Right lobe of liver (tissue), 6 donors: ENCODE data around the gene CCDC51. TPM values are rescaled to one million over a fixed set of nuclear protein-coding genes. Genes with fewer than 3 reads are reported as not detected.
A peak's percentile ranks its signal among the peaks of the same experiment; 100 is the strongest.

Experiments
- ATAC-seq, 4 donors: fragments of 200-7000 bp; cut with Tn5 transposase; one replicate each; pipeline ENCODE4 v1.9.1; 2020; ENCODE audit warnings: mild to moderate bottlenecking in 4 of 4, moderate library complexity in 4 of 4
- DNase-seq, 3 donors: peaks; one replicate each; pipeline ENCODE4 v3.0.0-alpha.2; 2020
- H3K27ac ChIP-seq, 3 donors: fragments of 200-600 bp; one replicate each; pipeline ENCODE4 v1.8.0; 2022
- H3K27me3 ChIP-seq, 2 donors: fragments of 200-600 bp; one replicate each; pipeline ENCODE4 v1.8.0; 2022
- H3K36me3 ChIP-seq, 4 donors: fragments of 200-600 bp; sonication (generic) in 1 of 4; one replicate each; pipeline versions ENCODE4 v1.5.1 to v1.8.0; 2017 to 2022; ENCODE audit warnings: control low read depth in 1 of 4
- H3K4me1 ChIP-seq, 4 donors: fragments of 200-600 bp; sonication (generic) in 1 of 4; one replicate each; pipeline versions ENCODE4 v1.5.1 to v1.8.0; 2017 to 2022; ENCODE audit warnings: control low read depth in 1 of 4
- H3K4me3 ChIP-seq, 3 donors: fragments of 200-600 bp; one replicate each; pipeline ENCODE4 v1.8.0; 2022
- H3K9me3 ChIP-seq, 4 donors: fragments of 200-600 bp; sonication (generic) in 1 of 4; one replicate each; pipeline versions ENCODE4 v1.5.1 to v1.8.0; 2017 to 2022; ENCODE audit warnings: control low read depth in 1 of 4
- POLR2A ChIP-seq: fragments of 450-650 bp; IDR thresholded peaks from one replicate; pipeline ENCODE4 v1.6.1; 2017; ENCODE audit warnings: antibody characterized with exemption, mild to moderate bottlenecking
- WGBS: methylation state at CpG from one replicate; pipeline ENCODE4 v1.1.6; 2018; ENCODE audit warnings: low coverage, low lambda C conversion rate; ENCODE audit not compliant: insufficient coverage; ENCODE audit errors: missing lambda C conversion rate; 5-methylcytosine and 5-hydroxymethylcytosine counted together
- intact Hi-C, 2 donors: fragments of 100-400 bp; cut with DNase I; formaldehyde crosslinking; loops; one replicate each; pipeline versions ENCODE4 v1.11.2 to v1.14.1; 2022
- total RNA-seq, 6 experiments: library from RNA; depleted of rRNA in 2 of 6; stranded (reverse); fragments of >200 nt in 2 of 6; fragmentation: NEBNext Ultra II Directional in 3 of 6; extraction: Animal tissue kit (Norgen Biotek cat#: 25700) in 3 of 6; gene quantifications; one replicate each; pipeline versions ENCODE4 v1.1.0 to v1.2.4, GENCODE V29; 2016 to 2023
- TF ChIP-seq, protein P1 (sequence below), 4 donors: fragments of 200-600 bp in 3 of 4; fragments of 450-650 bp in 1 of 4; IDR thresholded peaks; one replicate each; pipeline versions ENCODE4 v1.5.1 to v1.8.0; 2016 to 2022; ENCODE audit warnings: antibody characterized with exemption in 4 of 4, mild to moderate bottlenecking in 2 of 4
- donor health status: DM: no; HTN: yes; CAD: no.
- donor health status: DM: no; HTN: no; CAD: no.
- donor health status: DM: no; HTN: no; CAD: no.
- donor health status: DM: no; HTN: yes; CAD: no.
- donor health status: DM: no; HTN: yes; CAD: no.

CCDC51 gene
- total RNA-seq, 6 experiments from 2014 or later: 5.9 to 16.0 (median 8.1) TPM

- H3K27ac ChIP-seq: no peak overlapping the region
- ATAC-seq: no peak
- H3K27me3 ChIP-seq: no peaks in the 10 kb centered on the region
- DNase-seq: peak in 2 of 3 donors; percentile 8 to 43
- H3K4me1 ChIP-seq: no peaks in the 10 kb centered on the region
- no peak overlapping the region for H3K4me3 ChIP-seq
- TF ChIP-seq, protein P1, sequence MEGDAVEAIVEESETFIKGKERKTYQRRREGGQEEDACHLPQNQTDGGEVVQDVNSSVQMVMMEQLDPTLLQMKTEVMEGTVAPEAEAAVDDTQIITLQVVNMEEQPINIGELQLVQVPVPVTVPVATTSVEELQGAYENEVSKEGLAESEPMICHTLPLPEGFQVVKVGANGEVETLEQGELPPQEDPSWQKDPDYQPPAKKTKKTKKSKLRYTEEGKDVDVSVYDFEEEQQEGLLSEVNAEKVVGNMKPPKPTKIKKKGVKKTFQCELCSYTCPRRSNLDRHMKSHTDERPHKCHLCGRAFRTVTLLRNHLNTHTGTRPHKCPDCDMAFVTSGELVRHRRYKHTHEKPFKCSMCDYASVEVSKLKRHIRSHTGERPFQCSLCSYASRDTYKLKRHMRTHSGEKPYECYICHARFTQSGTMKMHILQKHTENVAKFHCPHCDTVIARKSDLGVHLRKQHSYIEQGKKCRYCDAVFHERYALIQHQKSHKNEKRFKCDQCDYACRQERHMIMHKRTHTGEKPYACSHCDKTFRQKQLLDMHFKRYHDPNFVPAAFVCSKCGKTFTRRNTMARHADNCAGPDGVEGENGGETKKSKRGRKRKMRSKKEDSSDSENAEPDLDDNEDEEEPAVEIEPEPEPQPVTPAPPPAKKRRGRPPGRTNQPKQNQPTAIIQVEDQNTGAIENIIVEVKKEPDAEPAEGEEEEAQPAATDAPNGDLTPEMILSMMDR (IDR thresholded peaks at IDR 0.05): no peak
- TF ChIP-seq POLR2A: no peak
- H3K36me3 ChIP-seq: peaks cover 0 to 98% (median 42%) of the 10 kb centered on the region in 4 donors
- no peaks in the 10 kb centered on the region for H3K9me3 ChIP-seq
- intact Hi-C loops: no loop called here
- 96% methylated on average over 4 of the region's 16 CpGs for WGBS
Observed at GRCh38 chr3:48410205-48411040, 29.5 kb downstream of the CCDC51 start.

GRCh38 chr3:48409291-48410201 is 30.4 kb downstream of the CCDC51 start:
- Histone ChIP-seq H3K4me3 (no peak overlapping the region), H3K27ac (no peak overlapping the region), H3K9me3 (no peaks in the 10 kb centered on the region), H3K27me3 (no peaks in the 10 kb centered on the region), H3K4me1 (no peaks in the 10 kb centered on the region), H3K36me3 (peaks cover 0 to 93% (median 45%) of the 10 kb centered on the region in 4 donors)
- TF ChIP-seq POLR2A: no peak
- TF ChIP-seq, protein P1 (IDR thresholded peaks at IDR 0.05): no peak
- DNase-seq (peak; percentile 13 to 53 (median 44)), ATAC-seq (no peak)
- 89% methylated on average over 3 of the region's 31 CpGs for WGBS
- intact Hi-C loops: no loop called here

DNA sequence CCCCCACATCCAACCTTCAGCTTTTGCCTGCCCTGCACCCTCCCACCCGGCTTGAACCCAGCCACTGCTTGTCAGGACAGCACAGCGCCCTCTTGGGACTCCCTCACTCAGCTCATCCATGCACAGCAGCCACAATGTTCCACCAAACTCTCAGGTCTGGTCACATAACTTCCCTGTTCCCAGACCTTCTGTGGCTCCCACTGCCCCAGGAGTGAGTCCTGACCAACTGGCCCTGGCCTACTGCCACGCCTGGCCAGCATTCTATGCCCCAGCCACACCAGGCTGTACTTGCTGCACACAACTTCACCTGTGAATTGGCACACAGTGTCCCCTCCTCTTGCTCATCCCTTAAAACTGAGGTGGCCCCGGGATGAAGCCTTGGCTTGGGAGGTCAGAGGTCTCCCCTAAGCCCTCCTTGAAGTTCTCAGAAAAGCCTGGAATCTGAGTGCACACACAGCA is 31.1 kb downstream of the CCDC51 start:
- intact Hi-C loops: no loop called here
- H3K9me3 ChIP-seq: no peaks in the 10 kb centered on the region
- TF ChIP-seq POLR2A: no peak
- TF ChIP-seq, protein P1 (IDR thresholded peaks at IDR 0.05): no peak
- DNase-seq (peak in 2 of 3 donors; percentile 7 to 46), ATAC-seq (no peak)
- peaks cover 0 to 93% (median 48%) of the 10 kb centered on the region in 4 donors for H3K36me3 ChIP-seq
- 66% methylated on average over 4 of the region's 4 CpGs for WGBS
- H3K27ac ChIP-seq: no peak overlapping the region
- no peaks in the 10 kb centered on the region for H3K4me1 ChIP-seq
- no peaks in the 10 kb centered on the region for H3K27me3 ChIP-seq
- H3K4me3 ChIP-seq: no peak overlapping the region

DNA sequence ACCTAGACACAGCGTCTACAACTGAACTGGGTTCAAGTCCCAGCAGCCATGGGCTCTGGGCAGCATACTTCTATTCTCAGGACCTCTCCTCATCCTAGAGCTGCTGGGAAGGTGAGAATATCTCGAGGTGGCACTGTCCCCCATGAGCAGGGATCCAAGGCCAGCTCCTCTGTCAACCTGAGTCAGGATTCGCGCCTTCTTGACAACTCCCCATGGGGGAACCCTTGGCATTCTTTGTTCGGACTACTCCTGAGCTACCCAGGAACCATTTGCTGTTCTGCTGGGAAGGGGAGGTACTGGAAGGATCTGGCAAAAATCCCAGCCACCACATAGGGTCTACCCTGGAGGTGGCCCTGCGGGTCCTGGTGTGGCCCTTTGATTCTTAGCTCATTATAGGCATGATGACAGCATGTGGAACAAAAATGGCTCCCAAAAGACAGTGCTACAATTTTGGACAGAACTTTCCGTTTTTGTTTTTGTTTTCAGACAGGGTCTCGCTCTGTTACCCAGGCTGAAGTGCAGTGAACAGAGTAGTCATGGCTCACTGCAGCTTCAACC is 32.3 kb downstream of the CCDC51 start:
- intact Hi-C loops: no loop called here
- WGBS: 83% methylated on average over 2 of the region's 8 CpGs
- Histone ChIP-seq H3K9me3 (no peaks in the 10 kb centered on the region), H3K4me3 (no peak overlapping the region), H3K36me3 (peaks cover 0 to 85% (median 42%) of the 10 kb centered on the region in 4 donors), H3K27me3 (no peaks in the 10 kb centered on the region), H3K27ac (no peak overlapping the region), H3K4me1 (no peaks in the 10 kb centered on the region)
- ATAC-seq (no peak), DNase-seq (no peak)
- TF ChIP-seq POLR2A: no peak
- TF ChIP-seq, protein P1 (IDR thresholded peaks at IDR 0.05): no peak
